EL (cell line): ENCODE results near the gene OR13C2.
"Not testable (repeated sequence)": the region's sequence is repeated elsewhere in the genome, so short reads cannot be mapped to it uniquely, and the experiment has no call there.

Experiments used
- DNase-seq: peaks from one replicate; pipeline ENCODE4 v3.0.0-alpha.2; 2016

Gene OR13C2, protein sequence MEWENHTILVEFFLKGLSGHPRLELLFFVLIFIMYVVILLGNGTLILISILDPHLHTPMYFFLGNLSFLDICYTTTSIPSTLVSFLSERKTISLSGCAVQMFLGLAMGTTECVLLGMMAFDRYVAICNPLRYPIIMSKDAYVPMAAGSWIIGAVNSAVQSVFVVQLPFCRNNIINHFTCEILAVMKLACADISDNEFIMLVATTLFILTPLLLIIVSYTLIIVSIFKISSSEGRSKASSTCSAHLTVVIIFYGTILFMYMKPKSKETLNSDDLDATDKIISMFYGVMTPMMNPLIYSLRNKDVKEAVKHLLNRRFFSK

DNA sequence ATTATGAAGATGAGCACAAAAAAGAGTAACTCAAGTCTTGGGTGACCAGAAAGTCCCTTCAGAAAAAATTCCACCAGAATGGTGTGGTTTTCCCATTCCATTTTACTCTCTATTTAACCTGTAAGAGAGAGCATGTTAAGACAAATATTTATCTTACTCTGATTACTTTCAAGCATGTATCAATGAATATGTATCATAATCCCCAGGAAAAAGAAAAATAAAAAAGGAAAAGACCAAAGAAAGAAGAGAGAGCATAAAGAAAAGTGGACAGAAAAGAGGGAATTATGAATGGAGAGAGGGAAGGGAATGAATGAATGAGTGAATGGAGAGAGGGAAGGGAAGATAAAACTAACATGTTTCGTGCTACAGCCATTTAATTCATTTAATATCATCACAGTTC is at the start of gene OR13C2:
Gene OR13C2 (minus strand): TSS at position 101 of the 400 bp plus-strand sequence. CDS start 0 bp downstream, at position 101.
- DNase-seq, result not testable (repeated sequence)

DNA sequence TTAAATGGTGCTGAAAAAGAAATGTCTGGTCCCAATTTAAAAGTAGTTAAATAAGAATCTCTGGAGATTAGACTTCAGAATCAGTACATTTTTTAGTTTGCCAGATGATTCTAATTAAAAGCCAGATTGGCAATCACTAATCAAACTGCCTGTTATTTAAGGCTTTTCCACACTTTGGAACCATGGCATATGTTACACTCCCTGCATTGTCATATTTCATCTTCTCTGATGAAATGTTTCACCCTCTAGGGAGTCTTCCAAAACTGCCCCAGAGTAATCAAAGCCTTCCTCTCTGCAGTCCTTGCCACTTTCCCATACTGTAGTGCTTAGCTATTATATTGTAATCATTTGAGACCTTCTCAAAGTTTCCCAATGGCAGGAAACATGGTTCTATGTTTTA is 30.0 kb upstream of the OR13C2 start:
- no peak for DNase-seq

DNA sequence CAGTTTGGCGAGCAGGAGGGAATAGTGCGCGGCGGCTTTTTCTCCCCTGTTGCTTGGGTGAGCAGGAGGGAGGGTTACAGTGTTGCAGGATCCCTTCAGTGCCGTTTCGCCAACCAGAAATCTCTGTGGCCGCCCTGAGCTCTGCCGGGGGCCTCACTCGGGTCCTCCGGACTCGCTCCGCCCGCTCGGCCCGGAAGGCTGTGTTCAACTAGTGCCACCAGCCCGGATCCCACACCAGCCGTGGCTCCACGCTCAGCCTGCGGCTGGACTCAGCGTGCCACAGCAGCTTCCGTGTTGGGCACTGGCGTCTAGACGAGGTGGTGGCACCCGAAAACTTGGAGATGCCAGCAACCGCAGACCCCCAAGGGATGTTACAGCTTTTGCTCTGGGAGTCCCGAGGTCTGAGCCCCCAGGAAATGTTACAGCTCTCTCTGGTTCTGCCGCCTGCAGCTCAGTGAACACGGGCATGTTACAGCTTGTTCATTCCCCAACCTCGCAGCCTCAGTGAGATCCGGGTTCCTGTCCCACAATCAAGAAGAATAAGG is 28.6 kb upstream of the OR13C2 start:
- DNase-seq, result no peak

DNA sequence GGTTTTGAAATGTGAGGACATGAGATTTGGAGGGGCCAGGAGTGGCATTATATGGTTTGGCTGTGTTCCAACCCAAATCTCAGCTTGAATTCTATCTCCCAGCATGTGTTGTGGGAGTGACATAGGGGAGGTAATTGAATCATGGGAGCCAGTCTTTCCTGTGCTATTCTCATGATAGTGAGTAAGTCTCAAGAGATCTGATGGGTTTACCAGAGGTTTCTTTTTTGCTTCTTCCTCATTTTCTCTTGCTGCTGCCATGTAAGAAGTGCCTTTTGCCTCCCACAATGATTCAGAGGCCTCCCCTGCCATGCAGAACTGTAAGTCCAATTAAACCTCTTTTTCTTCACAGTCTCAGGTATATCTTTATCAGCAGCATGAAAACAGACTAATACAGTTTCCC is 20.5 kb upstream of the OR13C2 start:
- DNase-seq, result not testable (repeated sequence)

DNA sequence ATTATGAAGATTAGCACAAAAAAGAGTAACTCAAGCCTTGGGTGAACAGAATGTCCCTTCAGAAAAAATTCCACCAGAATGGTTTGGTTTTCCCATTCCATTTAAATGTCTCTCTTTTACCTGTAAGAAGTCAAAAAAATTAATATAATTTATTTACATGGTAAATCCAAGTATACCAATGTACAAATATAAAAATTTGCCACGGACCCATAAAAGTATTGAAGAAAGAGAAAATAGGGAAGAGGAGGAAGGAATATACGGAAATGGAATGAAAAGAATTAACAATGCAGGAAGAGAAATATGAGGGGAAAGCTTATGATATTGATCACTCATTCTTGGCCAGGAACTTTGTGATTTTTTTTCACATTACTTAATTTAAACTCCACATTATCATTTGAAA is 12.7 kb upstream of the OR13C2 start, which contains the start of gene OR13C9:
Gene OR13C9 (minus strand): TSS at position 101 of the 400 bp plus-strand sequence. CDS start 0 bp downstream, at position 101.
- no peak for DNase-seq

DNA sequence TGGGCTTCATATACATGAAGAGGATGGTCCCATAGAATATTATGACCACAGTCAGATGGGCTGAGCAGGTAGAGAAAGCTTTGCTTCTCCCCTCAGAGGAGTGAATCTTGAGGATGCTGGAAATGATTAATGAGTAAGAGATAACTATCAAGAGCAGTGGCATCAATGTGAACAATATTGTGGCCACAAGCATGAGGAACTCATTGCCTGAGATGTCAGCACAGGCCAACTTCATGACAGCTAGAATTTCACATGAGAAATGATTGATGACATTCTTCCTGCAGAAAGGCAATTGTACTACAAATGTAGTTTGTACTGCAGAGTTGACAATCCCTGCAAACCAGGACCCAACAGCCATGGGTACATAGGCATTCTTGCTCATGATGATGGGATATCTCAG is 12.0 kb upstream of the OR13C2 start:
- no peak for DNase-seq

DNA sequence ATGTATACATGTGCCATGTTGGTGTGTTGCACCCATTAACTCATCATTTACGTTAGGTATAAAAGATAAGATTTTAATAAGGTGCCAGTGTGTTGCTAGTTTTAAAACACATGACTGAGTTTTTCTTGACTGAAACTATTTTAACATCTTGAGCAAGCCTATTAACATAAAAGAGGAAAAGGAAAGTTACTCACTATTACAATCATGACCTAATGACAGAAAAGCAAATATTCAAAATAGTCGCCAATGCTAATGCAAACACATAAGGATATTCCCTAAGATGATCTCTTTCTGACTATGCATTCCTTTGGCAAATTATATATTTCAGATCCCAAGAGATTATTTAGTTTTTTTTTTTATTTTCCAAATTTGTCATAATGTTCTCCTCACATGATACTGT is 5.8 kb upstream of the OR13C2 start:
- no peak for DNase-seq

DNA sequence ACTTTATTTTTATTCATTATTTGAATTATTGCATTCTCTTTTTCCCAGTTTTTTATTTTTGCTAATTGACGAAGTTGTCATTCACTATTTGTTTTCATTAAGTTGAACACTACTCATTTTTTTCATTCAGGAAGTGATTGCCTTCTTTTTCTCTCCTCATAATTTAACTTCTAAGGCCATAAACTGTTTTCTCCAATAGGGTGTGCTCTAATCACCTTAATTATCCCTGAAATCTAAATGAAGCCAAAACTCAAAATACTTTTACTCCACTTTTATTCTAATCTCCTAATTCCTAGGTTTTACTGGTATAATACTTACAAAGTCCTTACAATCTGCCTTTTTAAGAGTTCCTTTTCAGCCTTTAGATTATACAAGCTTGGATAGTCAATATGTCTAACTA is 2.9 kb upstream of the OR13C2 start:
- DNase-seq, result no peak

DNA sequence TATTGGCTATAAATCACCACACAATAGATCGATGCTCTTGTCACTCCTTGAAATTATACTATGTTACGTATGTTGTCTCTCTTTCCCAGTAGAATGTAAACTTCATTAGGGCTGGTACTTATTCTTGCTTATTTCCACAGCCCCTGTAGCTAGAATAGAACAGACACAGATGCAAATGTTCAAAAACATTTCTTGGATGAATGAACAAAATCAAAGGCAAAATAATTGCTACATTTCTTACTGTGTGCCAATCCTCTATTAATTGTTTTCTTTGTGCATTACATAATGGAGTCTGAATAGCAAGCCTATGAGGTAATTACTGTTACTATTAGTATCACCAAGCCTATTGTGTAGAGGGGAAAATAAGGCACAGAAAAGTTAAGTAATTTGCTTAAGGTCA is 725 bp upstream of the OR13C2 start:
- no peak for DNase-seq

DNA sequence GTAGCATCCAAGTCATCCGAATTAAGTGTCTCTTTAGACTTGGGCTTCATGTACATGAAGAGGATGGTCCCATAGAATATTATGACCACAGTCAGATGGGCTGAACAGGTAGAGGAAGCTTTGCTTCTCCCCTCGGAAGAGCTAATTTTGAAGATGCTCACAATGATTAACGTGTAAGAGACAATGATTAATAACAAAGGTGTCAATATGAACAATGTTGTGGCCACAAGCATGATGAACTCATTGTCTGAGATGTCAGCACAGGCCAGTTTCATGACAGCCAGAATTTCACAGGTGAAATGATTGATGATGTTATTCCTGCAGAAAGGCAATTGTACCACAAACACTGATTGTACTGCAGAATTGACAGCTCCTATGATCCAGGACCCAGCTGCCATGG is 626 bp downstream of the OR13C2 start:
- DNase-seq, result no peak

DNA sequence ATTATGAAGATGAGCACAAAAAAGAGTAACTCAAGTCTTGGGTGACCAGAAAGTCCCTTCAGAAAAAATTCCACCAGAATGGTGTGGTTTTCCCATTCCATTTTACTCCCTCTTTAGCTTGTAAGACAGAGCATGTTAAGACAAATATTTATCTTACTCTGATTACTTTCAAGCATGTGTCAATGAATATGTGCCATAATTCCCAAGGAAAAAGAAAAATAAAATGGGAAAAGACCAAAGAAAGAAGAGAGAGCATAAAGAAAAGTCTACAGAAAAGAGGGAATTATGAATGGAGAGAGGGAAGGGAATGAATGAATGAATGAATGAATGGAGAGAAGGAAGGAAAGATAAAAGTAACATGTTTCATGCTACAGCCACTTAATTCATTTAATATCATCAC is 6.1 kb downstream of the OR13C2 start, which contains the start of gene OR13C5:
Gene OR13C5 (minus strand): TSS at position 101 of the 400 bp plus-strand sequence. CDS start 0 bp downstream, at position 101.
- not testable (repeated sequence) for DNase-seq

DNA sequence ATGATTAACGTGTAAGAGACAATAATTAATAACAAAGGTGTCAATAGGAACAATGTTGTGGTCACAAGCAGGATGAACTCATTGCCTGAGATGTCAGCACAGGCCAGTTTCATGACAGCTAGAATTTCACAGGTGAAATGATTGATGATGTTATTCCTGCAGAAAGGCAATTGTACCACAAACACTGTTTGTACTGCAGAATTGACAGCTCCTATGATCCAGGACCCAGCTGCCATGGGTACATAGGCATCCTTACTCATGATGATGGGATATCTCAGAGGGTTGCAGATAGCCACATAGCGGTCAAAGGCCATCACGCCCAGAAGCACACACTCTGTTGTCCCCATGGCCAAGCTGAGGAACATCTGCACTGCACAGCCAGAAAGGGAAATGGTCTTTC is 6.7 kb downstream of the OR13C2 start:
- not testable (repeated sequence) for DNase-seq

DNA sequence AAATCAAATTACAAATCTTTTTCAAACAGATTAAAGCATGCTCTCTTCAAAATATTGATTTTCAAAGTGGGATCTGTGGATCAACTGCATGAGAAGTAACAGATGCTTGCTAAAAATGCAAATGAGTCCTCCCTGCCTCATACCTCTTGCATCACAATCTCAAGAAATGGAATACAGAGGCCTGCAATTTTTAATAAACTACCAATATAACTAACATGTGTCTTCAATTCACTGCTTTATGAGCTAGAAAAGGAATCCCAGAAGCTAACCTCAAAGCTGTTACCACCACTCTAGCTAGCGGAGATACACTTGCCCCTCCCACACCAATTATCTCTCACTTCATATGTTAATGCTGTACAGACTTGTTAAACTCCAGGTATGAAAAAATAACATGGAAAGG is 15.8 kb downstream of the OR13C2 start:
- no peak for DNase-seq

DNA sequence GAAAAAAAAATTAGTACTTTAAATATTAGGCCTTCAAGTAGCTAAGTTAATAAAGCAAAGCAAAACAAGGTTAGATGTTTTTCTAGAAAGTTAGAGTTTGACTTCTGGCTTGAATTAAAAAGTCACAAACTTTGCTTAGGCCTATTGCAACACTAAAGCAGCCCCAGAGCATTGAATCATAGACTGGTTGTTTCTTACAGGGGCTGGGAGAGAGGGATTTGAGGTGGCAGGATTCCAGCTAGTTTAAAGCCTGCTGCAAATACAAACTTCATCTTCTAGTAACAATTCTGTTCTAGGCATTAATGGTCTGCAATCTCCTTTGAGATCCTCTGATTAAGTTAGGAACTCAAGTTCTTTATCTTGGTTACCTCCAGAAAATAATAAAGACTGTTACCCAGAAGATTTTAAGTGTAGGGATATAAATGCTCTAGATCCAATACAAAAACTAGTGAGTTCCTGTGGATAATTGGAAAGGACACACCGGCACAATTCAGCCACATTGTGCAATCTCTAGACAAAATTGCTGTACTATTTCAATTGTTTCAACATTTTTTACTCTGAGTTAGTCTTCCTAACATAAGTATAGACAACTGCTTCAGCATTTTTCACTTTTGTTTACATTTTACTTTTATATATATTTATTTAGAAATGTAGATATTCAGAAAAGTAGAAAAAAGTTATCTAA is 18.8 kb downstream of the OR13C2 start:
- DNase-seq, result no peak

DNA sequence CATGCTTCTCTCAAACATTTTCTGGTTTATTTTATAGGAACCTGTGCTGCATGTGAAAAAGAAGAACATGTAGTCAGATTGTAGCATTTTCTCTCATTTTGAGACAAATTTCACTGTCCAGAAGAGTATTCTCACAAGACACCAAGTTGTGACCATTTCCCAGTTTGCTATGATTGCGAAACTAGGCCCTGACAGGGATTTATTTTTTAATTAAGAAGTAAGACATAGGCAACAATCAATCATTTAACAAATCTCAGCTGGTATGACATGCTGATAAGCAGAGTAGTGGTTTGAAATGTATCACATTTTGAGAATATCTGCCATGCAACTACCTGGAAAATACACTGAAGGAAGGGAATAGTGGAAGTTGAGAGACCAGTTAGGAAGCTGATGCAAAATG is 24.9 kb downstream of the OR13C2 start:
- no peak for DNase-seq

DNA sequence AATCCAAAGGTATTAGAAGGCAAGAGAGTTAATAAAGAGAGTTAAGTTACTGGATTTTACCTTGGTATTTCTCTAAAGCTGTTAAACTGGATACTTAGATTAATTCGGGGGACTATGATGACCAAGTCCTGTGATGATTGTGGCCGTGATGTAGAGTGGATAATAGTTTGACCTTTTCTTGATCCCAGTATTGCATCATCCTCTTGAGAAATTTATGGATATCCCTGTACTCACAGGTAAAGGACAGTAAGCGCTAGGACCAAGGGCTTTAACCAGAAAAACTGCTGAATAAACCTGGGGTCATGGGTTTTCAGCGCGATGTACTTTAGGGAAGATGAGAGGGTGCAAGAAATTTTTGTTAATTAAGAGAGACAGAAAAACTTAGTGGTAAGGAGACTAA is 28.2 kb downstream of the OR13C2 start:
- no peak for DNase-seq

DNA sequence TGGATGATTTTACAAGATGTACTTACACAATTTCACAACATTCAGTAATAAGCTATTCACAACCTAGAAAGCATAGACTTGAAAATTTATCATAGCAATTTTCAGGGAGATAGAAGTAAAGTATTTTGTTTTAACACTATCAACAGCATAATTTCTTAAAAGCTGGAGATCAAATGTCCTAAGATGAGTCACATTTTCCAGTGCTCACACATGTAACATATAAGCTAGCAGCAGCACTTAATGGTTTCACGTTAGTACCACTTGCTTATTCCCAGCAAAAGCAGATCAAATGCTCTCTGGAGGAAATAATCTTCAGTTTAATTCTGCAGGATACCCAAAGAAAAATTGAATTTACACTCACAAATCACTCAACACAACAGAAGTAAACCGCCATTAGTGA is 30.0 kb downstream of the OR13C2 start:
- DNase-seq, result no peak

DNA sequence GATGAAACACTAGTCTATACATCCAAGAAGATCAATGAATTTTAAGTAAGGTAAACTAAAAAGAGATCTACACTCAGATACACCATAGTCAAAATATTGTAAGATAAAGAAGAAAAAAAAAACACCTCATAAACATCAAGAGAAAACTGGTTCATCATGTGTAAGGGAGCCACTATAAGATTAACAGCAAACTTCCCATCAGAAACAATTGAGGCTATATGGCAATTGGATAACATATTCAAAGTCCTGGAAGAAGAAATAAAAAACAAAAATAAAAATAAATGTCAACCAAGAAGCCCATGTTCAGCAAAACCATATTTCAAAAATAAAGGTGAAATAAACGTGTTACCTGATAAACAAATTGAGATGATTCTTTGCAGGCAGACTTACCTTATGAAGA is 32.8 kb downstream of the OR13C2 start:
- DNase-seq, result no peak

DNA sequence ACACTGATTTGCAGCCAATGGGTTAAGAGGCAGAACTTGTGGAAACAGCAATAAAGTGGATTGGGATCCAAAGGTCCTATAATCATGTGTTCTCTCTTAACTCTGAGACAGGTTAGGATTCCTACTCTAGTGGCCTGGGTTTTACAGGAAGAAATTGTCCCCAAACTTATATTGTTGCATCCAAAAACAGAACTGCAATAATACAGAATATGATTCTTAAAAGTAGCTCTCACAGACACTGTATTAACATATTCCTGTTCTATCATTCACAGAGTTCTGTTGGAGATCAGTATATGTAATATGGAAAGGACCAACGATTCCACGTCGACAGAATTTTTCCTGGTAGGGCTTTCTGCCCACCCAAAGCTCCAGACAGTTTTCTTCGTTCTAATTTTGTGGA is 36.6 kb downstream of the OR13C2 start, which contains the start of gene OR13C8:
Gene OR13C8 (plus strand): TSS at position 301 of the 400 bp plus-strand sequence. CDS start 0 bp downstream, at position 301.
- DNase-seq, result no peak

DNA sequence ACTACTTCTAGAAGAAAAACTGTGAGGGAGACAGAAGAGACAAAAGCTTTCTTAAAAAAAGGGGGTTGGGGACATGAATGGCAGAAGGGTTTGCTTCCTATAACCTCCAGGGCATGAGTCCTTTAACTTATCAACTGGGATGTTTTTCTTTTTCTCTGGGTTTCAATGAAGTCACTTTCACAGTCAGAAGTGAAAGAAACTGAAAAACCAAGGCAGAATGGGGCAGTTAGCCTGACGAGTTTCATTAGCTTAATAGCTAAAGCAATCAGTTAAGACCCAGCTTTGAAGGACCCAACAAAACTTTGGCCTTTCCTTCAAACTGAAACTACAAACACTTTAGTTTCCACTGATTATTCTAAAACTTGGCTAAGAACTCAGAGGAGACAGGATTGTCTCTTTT is 41.1 kb downstream of the OR13C2 start:
- DNase-seq, result no peak

DNA sequence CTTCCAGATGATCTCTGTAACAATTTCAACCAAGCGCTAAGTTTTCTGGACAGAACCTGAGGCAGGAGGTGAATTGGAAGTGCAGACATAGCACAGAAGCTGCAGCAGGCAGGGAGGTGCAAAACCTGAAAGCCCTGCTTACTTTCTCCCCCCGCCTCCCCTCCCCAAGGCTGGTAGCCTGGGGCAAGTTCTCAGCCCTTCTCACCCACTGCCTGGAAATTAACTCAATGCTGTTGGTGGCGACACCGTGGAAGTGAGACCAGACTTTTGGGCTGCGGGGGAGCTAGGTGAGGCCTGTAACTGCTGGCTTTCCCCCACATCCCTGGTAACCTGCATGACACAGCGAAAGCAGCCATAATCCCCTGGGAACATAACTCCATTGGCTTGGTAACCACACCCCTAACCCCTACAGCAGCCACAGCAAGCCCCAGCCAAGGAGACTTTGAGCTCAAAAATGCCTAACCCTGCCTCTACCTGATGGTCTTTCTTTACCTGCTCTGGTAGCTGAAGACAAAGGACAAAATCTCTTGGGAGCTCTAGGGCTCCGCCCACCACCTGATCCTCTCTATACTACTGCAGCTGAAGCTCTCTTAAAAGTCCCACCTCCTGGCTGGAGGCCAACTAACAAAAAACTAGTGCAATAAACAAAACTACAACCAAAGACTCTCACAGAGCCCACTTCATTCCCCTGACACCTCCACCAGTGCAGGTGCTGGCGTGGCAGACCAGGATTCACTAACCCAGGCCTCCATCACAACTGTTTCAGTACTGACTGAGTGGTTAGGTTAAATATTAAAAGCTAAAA is 48.4 kb downstream of the OR13C2 start:
- DNase-seq, result no peak

DNA sequence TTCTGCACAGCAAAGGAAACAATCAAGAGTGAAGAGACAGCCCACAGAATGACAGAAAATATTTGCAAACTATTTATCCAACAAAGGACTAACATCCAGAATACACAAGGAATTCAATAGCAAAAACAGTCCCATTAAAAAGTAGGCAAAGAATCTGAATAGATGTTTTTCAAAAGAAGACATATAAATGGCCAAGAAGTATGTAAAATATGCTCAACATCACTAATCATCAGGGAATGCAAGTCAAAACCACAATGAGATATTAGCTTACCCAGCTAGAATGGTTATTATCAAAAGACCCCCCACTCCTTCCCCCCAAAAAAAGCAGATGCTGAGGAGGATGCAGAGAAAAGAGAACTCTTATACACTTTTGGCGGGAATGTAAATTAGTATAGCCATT is 49.9 kb downstream of the OR13C2 start:
- DNase-seq, result peak; percentile 6
